Measurements from ENCODE around the gene NINJ2.
"Not testable (repeated sequence)": the region's sequence is repeated elsewhere in the genome, so short reads cannot be mapped to it uniquely, and the experiment has no call there.

NINJ2 gene, protein sequence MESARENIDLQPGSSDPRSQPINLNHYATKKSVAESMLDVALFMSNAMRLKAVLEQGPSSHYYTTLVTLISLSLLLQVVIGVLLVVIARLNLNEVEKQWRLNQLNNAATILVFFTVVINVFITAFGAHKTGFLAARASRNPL

GRCh38 chr12:663293-663871 is at the start of gene NINJ2:
TSS of gene NINJ2 (minus strand) at chr12:663445. CDS start at chr12:663360, 85 bp downstream.
- no peak for DNase-seq (ENCODE audit: low spot score)

DNA sequence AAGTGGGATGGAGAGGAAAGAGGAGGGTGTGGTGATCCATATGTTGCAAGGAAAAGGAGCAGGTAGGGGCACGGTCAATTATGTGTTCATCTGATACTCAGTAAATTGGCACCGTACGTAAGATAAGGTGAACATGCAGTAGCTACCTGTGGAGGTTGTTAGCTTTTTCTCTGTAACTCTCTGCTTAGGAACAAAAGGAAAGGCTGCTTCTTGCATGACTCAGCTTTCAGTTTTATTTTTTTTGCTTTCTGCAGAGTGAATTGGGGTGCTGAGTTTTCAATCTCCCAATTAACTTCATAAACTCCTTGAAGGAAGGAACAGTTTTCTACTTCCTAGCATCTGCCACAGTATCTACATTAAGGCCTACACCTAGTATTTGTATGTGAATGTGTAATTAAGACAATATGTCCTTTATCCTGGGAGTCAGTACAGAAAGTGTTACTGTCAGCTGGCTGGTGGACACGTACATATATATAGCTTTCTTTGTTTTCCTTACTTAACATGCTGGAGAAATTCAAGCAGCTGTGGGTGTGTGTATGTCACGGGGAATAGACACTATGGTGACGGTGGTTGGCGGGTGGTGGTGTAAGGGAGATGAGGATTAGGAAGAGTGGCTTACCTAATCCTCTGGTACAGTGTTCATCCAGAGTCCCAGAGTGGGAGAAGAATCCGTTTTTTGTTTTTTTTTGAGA is 49.1 kb upstream of the NINJ2 start:
- DNase-seq (ENCODE audit: low spot score), result no peak

GRCh38 chr12:709455-710020 is 46.3 kb upstream of the NINJ2 start:
- no peak for DNase-seq (ENCODE audit: low spot score)

DNA sequence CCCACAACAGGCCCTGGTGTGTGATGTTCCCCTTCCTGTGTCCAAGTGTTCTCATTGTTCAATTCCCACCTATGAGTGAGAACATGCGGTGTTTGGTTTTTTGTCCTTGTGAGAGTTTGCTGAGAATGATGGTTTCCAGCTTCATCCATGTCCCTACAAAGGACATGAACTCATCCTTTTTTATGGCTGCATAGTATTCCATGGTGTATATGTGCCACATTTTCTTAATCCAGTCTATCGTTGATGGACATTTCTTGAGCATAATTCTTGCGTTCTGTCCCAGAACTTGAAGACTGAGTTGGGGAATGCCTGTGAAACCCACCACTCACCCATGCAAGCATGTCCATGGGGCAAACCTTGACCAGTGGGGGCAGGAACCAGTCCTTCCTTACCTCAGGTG is 44.8 kb upstream of the NINJ2 start:
- DNase-seq (ENCODE audit: low spot score), result not testable (repeated sequence)

DNA sequence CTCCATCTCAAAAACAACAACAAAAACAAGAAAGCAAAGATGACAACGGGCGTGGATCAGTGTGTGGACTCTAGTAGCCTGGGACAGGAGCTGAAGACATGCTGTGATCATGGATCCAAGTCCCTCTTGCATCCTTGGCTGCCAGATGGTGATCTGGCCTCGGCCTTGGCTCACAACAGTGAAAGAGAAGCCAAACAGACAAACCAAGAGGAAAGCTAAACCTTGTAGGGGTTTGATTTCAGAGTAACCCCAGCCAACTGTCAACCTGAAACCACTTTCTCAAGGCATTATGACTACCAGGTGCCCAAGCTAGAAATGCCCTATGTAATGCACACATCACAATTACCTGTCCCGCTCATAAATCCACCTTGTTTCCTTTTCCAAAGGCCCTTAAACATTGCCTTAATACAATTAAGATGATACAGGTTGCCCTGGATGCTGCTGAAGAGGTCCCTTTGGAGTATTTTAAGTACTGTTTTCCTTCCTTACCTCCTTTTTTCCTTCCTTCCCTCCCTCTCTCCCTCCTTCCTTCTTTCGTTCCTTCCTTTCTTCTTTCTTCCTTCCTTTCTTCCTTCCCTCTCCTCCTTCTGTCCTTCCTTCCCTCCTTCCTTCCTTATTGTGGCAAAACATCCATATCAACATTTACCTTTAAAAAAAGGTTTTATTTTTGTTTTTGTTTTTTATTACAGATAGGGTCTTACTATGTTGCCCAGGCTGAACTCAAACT is 41.4 kb upstream of the NINJ2 start:
- DNase-seq (ENCODE audit: low spot score), result no peak

GRCh38 chr12:701896-702539 is 38.8 kb upstream of the NINJ2 start:
- no peak for DNase-seq (ENCODE audit: low spot score)

- no peak for DNase-seq (ENCODE audit: low spot score)
These were observed 36.8 kb upstream of the NINJ2 start for GRCh38 chr12:700016-700415.

GRCh38 chr12:698222-698621 is 35.0 kb upstream of the NINJ2 start:
- DNase-seq (ENCODE audit: low spot score), result not testable (repeated sequence)

- no peak for DNase-seq (ENCODE audit: low spot score)
These were observed 34.2 kb upstream of the NINJ2 start for GRCh38 chr12:697481-697880.

DNA sequence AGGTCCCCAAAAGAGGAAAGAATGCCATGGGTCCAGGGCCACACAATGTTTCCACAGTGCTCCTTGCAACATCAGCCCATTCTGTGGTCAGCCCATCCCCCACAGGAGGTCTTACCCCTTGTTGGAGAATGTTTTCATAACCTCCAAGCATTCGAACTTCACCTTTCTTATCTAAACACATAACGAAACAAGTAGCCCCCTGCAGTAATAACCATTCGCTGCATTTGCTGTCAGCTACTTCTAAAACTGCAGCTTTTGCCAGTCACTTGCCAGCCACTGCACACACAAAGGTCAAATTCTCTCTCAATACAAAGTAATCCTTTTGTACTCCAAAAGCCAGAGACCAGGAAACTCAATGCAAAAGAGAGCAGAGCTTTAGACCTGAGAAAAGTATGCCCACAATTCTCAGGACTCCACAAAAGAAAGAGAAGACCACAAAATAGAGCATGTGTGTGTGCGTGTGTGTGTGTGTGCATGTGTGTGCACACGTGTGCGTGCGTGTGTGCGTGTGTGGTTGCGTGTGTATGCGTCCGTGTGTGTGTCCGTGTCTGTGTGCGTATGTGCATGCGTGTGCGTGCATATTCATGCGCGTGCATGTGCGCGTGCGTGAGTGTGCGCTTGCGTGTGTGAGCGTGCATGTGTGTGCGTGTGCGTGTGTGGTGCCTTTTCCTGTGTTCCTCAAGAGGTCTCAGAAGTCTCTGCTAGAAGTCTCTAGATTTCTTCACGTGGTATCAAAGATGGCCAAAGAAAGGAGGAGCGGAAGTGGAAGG is 31.7 kb upstream of the NINJ2 start:
- DNase-seq (ENCODE audit: low spot score), result no peak

DNA sequence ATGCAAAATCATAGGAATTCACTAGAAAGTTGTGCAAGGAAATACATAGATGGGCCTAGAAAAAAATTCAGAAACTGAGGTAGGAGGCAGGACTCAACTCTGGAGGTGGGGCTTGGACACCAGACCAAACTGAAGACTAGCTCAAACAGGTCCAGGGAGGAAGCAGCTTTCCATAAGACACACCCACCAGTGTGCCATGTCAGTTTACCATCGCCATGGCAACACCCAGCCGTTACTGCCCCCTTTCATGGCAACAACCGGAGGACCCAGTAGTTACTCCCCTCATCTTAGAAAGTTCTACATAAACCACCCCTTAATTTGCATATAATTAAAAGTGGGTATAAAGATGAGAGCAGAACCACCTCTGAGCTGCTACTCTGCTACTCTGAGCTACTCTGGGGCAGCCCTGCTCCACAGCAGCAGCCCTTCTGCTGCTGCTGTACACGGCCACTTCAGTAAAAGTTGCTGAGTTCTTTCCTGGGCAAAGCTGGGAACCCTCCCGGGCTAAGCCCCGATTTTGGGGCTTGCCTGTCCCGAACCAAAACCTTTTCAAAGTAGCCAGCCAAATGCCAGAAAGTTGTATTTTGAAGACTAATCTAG is 30.8 kb upstream of the NINJ2 start:
- no peak for DNase-seq (ENCODE audit: low spot score)

GRCh38 chr12:692274-692673 is 29.0 kb upstream of the NINJ2 start:
- no peak for DNase-seq (ENCODE audit: low spot score)

GRCh38 chr12:690466-690865 is 27.2 kb upstream of the NINJ2 start:
- no peak for DNase-seq (ENCODE audit: low spot score)

DNA sequence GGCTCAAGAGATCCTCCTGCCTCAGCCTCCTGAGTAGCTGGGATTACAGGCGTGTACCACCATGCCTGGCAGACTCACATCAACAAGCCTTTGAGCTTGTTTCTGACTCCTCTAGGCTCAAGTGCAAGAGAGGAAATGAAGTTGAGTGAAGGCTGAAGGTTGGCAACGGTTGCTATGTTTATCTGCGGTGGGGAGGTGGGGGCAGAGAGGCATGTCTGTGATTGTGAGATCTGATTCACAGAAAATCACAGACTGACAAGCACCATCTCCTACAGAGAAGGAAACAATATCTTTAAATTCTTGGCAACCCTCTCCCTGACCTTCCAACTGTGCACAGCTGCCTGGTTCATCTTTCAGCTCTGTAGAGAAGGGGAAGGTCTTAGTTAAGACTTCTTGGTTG is 22.1 kb upstream of the NINJ2 start:
- DNase-seq (ENCODE audit: low spot score), result no peak

DNA sequence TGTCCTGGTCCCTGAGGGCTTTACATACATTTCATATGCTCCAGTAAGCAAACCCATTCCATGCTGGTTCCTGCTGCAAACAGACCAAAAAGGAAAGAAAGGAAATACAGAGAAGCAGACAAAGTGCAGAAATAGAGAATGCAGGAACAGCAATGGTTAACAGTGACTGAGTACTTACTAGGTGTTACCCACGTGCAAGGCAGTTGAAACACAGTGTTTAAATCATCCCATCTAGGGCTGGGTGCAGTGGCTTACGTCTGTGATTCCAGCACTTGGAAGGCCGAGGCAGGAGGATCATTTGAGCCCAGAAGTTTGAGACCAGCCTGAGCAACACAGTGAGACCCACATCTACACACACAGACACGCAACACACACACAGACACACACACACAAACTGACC is 21.2 kb upstream of the NINJ2 start:
- no peak for DNase-seq (ENCODE audit: low spot score)

- no peak for DNase-seq (ENCODE audit: low spot score)
These were observed 18.5 kb upstream of the NINJ2 start for GRCh38 chr12:681568-682256.

- DNase-seq (ENCODE audit: low spot score), result no peak
These were observed 15.8 kb upstream of the NINJ2 start for GRCh38 chr12:678747-679712.

GRCh38 chr12:675562-675961 is 12.3 kb upstream of the NINJ2 start:
- DNase-seq (ENCODE audit: low spot score), result no peak

DNA sequence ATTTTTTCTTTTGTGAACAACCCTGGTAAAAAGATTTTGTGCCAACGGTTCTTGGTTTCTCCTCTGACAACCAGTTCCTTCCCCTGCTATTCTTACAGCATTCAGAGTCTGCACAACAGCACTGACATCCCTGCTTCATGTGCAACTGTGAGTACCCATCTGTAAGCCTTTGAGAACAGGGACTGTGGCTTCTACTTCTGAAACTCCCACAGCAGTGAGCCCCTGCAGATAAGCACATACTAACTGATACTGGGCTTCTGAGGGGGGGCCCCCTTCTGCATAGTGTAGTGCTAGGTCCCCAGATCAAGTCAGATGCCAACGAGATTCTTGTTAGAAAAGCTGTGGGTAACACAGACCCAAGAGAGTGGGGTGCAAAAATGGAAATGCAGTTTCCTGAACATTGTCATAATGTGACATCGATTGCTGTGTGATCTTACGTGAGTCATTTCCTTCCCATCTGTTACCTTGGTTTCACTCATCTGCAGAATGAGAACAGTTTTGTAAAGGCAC is 11.1 kb upstream of the NINJ2 start:
- no peak for DNase-seq (ENCODE audit: low spot score)

All from AG08396 (cell line).